Skeletal muscle cell (primary cell): Measurements from ENCODE around the gene FOXO6.
A peak's percentile ranks its signal among the peaks of the same experiment; 100 is the strongest.

Source experiments
- DNase-seq: peaks from one replicate; pipeline ENCODE4 v3.0.0-alpha.2; 2010; ENCODE audit warnings: low read depth
- H3K4me3 ChIP-seq: 2 replicates; pipeline ENCODE4 v1.5.1; 2011; ENCODE audit warnings: low read depth, mild to moderate bottlenecking, control low read depth, low read length, moderate library complexity

FOXO6 gene

DNA sequence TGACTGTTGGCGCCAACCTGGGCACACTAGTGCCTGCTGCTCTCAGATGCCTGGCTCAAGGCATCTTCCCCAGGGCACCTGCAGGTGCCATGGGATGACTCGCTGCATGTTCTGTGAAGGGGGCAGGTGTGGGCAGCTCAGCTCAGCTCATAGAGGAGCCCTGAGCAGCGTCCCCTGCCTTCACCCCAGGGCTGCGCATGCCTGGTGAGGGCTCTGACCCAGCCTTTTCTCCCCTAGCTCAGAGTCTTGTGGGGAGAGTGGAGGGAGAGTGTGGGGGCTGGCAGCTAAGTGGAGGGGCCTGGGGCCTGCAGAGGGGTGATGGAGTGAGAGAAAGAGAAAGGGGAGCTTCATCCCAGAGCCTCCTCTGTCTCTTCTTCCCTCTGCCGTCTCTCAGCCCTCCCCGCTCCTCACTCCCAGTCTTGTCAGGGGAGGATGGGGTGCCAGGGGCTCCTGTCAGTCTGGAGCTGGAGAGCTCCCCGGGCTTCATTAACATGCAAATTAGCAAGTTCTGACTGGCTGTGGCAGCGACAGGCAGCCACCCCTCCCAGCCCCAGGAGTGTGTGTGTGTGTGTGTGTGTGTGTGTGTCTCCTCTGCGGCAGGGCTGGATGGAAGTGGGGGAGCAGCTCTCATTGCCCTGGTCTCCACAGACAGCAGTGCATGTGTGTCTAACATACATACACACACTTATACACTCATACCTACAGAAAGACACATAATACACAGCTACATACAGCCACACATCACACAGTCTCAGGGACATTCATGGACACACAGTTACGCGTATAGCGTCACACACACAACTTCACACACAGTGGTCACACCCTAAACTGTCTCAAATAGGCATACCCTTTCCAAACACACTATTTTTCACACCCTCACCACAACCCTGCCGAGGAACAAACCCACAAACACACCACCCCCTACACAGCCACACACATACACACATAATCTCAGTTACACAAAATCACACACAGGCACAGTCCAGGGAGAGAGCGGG lies 34.0 kb downstream of the FOXO6 start:
- H3K4me3 ChIP-seq, result no peak overlapping the region
- DNase-seq, result no peak

DNA sequence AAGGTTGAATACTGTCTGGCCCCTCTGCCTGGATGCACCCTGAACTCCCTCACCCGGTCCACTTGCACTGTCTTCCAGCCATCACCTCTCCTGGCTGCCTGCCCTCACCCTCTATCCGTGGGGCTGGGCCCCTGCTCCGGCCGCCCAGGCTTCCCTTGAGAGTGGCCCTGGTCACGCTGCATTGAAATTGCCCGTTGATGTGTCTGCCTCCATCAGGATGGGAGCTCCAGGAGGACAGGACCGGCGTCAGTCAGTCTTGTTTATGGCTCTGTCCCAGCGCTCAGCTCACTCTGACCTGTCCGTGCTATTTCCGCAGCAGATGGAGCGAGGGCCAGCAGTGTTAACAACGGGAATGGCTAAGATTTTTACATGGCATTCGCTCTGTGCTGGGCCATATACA lies 34.9 kb downstream of the FOXO6 start:
- no peak for DNase-seq

DNA sequence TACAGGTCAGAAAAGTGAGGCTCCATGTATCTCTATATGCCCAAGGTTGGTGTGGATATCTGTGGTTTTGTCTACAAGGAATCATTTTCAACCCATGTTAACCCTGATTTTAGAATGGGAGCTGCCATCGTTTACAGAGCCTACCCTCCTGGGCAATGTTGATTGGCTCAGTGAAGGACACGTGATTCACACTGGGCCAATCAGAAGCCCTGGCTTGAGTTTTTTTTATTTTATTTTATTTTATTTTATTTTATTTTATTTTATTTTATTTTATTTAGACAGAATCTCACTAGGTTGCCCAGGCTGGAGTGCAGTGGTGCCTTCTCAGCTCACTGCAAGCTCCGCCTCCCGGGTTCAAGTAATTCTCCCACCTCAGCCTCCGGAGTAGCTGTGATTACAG lies 35.8 kb downstream of the FOXO6 start:
- no peak overlapping the region for H3K4me3 ChIP-seq
- DNase-seq, result no peak

More for the DNA sequence above, 34.9 kb downstream of the FOXO6 start:
- no peak overlapping the region for H3K4me3 ChIP-seq

DNA sequence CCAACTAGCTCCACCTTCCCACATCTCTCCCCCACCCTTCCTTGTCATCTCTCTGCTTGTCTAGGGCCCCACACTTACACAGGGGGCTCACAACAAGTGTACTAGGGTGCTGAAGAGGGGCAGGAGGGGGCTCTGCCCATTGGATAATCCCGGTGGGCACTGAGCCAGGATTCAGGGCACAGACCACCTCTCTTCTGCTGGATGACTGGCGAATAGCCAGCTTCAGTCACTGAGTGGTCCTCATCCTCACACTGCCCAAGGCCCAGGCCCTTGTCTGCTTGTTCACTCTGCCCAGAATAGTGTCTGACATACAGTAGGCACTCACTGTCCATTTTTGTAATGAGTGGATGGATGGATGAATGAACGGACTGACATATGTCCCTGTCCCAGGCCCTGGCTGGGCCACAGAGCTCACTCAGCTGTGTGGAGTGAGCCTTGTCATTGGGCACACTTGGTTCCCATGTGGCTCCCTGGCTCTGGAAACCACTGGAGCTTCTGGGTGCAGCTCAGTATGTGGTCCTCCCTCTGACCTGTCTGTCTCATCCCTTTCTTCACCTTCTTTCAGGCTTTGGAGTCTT lies 36.6 kb downstream of the FOXO6 start:
- H3K4me3 ChIP-seq, result no peak overlapping the region
- DNase-seq, result no peak

DNA sequence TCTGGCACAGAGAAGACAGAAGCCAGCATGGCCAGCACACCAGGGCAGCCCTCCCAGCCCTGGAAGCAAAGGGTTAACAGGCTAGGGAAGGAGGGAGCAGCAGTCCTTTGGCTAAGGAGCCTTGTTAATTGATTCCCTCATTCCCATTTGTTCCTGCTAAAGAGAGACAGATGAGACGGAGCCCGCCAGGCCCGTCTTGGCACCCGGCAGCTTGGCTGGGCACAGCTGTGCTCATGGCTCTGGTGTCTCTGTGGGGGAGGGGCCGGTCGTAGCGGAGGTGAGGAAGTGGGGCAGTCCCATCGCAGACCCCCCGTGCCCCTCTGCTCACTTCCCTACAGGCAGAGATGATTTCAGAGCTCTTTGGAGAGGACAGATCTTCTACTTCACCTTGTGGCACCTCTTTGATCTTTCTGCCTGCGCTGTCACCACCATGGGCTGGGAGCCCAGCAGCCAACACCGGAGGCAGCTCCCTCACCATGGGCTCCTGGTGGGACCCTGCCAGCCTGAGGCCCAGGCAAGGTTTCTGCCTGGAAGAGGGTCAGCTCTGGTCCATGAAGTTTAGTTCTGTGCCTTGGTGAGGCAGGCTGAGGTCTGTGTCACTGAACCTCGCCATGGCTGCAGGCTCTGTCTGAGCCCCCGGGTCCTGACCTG lies 38.0 kb downstream of the FOXO6 start:
- no peak for DNase-seq
- no peak overlapping the region for H3K4me3 ChIP-seq

DNA sequence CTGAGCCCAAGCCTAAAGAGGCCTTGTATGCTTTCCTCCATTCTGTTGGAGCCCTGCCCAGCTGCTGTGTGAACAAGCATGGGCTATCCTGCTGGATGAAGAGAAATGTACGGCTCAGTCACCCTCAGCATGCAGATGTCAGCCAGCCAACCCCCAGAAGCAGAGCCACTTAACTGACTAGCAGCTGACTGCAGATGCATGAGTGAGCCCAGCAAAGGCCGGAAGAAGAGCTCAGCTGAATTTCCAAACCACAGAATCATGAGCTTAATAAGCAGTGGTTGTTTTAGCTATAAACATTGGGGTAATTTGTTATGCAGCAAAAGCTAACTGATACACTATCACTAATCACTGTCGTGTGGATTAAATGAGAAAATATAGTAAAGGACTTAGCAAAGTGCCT lies 39.0 kb downstream of the FOXO6 start:
- no peak for DNase-seq
- H3K4me3 ChIP-seq, result no peak overlapping the region

DNA sequence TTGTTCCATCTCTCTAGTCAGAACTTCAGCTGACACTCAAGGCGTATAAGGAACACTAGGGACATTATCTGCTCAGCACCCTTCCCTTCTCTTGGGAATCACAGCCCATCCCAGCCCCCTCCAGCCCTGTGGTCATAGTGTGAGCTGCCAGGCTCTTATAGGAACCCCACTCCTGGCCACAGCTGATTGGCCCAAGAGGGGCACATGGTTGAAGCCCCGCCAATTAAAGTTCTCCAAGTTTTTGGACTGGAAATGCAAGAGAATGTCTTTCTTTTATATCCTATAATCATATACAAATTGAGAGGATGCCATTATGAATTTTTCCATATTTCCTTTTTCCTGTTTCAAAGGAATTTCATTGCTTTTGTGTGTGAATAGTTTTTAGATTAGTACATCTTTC lies 40.7 kb downstream of the FOXO6 start:
- H3K4me3 ChIP-seq, result no peak overlapping the region
- no peak for DNase-seq

DNA sequence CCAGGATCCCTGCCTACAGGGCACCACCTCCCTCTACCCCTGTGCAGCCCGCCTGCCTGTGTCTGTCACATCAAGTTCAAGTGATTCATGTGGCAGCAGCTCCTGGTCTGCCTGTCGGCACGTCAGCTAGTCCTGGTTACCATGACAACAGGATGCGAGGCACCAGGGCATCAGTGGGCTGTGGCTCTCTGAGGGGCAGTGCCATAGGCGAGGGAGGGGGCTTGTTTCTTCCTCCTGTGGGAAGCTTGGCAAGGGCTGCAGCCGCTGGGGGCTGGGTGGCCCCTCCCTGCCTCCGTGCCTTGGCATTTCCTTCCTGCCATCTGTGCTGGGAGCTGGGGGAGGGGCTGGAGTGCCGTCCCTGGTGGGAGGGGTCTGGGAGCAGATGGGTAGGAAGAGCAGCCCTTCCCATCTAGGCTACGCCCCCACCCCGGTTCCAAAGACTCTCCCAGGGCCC lies 43.1 kb downstream of the FOXO6 start:
- H3K4me3 ChIP-seq, result no peak overlapping the region
- DNase-seq, result peak; percentile 21

DNA sequence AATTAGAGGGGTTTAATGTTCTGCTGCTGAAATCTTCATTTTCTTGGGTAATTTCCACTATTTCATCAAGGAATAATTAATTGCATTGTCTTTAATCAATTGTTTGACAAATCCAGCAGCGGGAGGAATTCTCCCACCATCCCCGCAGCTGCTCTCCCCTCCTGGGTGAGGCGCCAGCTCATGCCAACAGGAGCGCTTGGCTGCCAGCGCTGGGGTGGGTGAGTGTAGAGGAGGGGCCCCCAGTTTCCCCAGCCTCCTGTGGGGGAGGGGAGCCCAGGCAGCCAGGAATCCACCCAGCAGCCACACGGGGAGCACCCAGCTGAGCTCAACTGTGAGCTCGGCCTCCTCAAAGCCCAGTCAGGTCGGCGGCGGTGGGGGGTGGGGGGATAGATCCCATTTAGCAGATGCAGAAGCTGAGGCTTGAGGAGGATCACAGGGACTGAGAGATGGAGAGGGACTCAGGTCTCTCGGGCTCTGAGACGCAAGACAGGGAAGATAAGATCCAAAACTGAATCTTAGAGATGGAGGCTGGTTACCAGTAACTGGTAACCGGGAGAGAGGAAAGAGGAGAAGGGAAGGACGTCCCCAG lies 46.5 kb downstream of the FOXO6 start:
- H3K4me3 ChIP-seq, result no peak overlapping the region
- no peak for DNase-seq

DNA sequence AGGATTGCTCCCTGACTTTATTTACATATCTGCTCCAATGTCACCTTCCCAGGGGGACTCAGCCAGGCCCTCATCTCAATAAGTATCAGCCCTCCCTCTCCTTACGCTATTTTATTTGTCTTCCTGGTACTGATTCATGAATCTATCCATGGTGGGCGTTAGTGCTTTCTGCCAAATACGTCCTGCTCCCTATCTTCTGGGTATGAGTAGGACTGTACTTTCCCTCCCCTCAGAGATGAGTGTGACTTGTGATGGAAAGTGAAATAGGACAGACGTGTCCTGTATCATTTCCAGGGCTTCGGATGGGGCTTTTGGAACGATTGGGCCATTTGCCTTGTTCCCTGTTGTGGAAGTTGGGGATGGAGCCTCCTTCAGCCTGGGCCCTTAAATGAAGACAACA lies 47.5 kb downstream of the FOXO6 start:
- no peak overlapping the region for H3K4me3 ChIP-seq
- no peak for DNase-seq

DNA sequence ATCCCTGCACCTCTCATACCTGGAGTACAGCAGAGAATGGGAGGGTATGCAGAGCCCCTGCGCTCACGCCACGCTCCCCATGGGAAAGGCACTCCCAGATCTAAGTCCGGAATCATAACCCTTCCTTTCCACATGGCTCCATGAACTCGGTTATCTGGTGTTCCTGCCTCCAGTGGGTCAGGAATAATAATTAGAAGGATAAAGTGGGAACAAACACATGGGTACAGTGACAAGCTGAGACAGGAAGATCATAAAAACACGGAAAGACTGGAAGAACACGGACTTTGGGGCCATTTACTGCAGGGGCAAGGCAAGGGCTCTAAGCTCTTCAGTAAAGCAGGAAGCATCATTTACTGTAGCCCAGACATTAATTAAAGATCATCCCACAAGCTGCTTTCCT lies 48.6 kb downstream of the FOXO6 start:
- no peak overlapping the region for H3K4me3 ChIP-seq
- DNase-seq, result no peak

DNA sequence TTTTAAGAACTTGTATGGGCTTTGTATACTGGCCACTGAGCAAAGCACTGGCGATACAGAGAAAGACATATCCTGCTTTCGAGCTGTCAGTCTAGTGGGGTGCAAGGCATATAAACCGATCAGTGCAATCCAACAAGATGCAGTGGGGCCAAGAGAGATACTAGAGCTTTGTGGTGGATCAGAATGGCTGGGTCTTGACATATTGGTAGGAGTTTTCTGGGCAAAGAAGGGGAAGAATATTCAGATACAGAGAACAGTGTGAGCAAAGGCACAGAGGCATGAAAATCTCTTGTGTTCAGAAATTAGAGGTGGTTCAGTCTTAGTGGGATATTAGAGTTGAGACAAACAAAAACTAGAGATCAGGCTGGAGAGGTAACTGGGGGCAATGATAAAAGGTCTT lies 49.2 kb downstream of the FOXO6 start:
- H3K4me3 ChIP-seq, result no peak overlapping the region
- DNase-seq, result no peak

DNA sequence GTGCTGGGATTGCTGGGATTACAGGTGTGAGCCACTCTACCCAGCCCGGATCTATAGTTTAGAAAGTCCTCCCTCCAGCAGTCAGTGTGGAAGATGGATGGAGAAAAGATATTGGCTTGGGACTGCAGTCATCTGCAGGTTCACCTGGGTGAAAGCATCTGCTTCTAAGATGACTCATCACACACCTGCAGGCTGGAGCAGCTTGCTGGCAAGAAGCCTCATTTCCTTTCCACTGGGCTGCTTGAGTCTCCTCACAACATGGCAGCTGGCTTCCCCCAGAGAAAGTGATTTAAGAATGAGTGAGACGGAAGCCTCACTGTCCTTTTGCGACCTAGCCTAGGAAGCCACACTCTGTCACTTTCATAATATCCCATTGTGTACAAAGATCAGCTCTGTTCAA lies 50.0 kb downstream of the FOXO6 start:
- H3K4me3 ChIP-seq, result no peak overlapping the region
- no peak for DNase-seq

DNA sequence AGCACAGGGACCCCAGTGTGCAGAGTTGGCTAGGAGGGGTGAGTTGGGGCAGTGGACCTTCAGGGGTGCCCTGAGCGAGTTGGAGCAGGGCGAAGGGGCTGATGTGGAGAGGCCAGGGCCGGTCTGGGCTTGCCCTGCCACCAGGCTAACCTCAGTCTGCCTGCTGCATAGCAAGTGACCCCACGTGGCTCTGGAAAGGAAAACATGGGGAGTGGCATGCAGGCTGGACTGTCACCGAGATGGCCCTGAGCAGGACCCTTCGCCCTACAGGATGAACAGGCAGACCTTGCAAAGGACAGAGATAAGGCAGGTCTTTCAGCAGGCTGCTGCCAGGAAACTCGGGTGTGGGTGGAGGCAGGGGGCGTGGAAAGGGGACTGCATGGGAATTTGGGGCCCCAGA lies 51.5 kb downstream of the FOXO6 start:
- no peak overlapping the region for H3K4me3 ChIP-seq
- no peak for DNase-seq

DNA sequence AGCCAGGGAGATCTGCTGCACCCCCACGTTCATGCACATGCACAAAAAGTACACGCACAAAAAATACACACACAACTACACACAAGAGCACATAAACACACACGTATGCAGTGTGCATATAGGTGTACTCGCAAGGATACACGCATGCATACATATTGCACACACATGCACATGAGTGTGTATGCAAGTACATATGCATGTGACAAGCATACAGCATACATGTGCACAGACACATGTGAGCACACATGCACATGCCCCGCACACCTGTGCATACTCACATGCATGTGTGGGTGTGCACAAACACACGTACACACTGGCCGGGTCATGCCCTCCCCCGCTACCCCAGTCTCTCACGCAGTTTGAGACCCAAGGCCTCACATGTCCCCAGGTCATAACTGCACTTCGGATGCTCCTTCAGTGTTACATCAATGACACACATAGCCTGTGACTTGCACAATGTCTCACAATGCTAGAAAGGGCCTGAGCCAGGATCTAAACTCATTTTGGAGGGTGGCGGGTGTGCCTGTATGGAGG lies 52.6 kb downstream of the FOXO6 start:
- no peak for DNase-seq
- no peak overlapping the region for H3K4me3 ChIP-seq

DNA sequence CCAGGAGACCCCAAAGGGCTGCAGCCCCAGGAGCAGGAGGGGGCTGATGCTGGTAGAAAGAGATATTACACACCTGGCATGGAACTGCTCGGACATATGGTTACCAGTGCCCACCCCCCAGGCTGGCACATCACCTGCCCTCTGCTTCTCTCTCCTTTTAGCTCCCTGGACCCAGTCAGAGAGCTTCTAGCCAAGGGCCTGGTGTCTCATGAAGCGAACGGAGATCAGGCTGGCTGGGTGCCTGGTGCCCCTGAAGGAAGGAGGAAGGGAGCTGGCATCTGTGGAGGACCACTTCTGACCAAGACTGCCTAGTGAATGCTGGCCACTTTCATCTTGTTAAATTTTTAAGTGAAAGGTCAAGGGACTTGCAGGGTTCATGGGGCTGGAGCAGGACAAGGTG lies 53.1 kb downstream of the FOXO6 start:
- H3K4me3 ChIP-seq, result no peak overlapping the region
- no peak for DNase-seq

DNA sequence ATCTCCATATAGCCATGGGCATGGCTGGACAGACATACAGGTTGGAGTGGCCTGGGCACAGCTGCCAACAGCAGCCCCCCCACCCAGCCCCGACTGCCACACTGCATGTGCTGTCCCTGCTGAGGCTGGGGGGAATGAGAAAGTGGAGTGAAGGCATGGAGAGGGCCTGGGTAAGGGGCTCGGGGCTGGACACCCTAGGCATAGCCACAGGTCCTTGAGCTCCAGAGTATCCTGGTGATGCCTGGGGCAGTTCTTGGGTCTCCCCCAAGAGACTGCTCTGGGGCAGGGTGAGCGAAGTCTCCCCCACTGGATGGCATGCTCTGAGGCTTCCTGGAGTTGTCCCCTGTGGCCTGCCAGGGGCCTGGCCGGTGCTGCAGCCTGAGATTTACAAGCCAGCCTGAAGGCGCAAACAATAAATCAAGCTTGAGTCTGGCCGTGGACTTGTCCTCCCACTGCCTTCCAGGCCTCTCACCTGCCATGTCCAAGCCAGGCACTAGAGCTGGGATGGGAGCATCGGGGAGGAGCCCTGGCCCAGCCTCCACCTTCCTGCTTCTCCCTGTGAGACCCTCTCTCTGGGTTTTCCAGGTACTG lies 53.6 kb downstream of the FOXO6 start:
- DNase-seq, result no peak
- H3K4me3 ChIP-seq, result no peak overlapping the region

DNA sequence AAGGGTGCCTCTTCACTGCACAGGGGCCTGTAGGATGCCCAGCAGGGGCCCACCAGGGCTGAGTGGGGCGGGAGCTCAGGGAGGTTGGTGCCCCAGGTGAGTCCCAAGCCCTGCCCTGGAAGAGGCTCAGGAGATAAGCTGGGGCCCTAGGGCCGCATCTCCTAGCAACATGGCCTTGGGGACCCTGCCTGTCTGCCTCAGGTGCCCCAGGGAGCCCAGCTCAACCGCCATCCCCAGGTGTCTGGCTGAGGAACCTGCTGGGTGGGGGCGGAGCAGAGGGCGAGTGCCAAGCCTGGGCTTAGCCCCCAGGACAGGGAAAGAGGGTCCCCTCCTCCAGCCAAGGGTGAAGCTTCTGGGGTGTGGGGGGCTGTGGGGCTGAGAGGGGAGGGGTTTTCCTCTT lies 54.8 kb downstream of the FOXO6 start:
- no peak overlapping the region for H3K4me3 ChIP-seq
- DNase-seq, result no peak

DNA sequence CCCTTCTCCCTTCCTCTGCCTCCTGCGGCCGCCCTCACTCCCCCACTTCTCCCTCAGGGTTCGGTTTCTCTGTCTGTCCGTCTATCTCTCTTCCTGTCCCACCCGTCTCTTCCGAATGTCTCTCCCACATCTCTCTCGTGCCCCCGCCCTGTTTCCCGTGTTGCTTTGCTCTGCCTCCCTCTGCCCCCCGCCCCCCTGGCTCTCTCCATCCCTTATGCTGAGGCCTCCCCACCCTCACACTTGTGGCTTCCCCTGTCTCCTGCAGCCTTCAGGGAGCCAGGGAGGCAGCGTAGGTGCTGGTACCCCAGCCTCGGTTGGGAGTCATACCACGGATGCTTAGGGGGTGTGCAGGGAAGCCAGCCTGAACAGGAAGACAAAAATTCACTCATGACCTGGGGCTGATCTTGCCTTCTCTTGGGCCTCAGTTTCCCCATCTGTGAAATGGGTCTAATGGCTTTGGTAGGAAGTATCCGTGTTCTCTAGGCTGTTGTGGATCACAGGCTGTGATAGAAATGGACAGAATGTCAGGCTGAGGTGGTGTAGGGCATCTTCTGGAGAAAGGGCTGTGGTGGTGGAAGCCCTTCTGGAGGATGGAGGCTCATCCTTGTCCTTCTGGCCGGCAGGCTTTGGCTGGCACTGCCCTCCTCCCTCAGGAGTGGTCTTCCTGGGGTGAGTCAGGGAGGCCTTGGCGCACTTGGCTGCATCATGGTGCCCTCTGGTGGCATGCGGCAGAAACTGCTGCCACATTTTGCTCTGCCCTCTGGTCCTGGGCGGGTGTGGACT lies 55.5 kb downstream of the FOXO6 start:
- DNase-seq, result peak; percentile 24
- no peak overlapping the region for H3K4me3 ChIP-seq
